Natural killer cell (primary cell): Measurements from ENCODE around the gene EFNB2. TPM values are rescaled to one million over a fixed set of nuclear protein-coding genes. Genes with fewer than 3 reads are reported as not detected.
A peak's percentile ranks its signal among the peaks of the same experiment; 100 is the strongest.

Experiments
- ATAC-seq, 3 donors: fragments of 150-1000 bp in 2 of 3; fragments of 200-7000 bp in 1 of 3; cut with Tn5 transposase; 1 replicate in 1 of 3; 2 replicates in 2 of 3; pipeline ENCODE4 v1.10.0; 2021; ENCODE audit warnings: mild to moderate bottlenecking in 2 of 3, moderate library complexity in 2 of 3
- DNase-seq, 2 donors: peaks; one replicate each; pipeline versions ENCODE4 v3.0.0 to v3.0.0-alpha.2; 2013 to 2021; ENCODE audit warnings: mixed read lengths in 1 of 2
- H3K27ac ChIP-seq: one replicate; pipeline ENCODE4 v1.5.1; 2013; ENCODE audit warnings: mild to moderate bottlenecking, low read length
- H3K27me3 ChIP-seq: one replicate; pipeline ENCODE4 v1.6.1; 2013; ENCODE audit warnings: low read length; ENCODE audit not compliant: control insufficient read depth, insufficient read depth
- H3K36me3 ChIP-seq: one replicate; pipeline ENCODE4 v1.6.1; 2013; ENCODE audit warnings: low read length; ENCODE audit not compliant: control insufficient read depth, insufficient read depth
- H3K4me1 ChIP-seq: one replicate; pipeline ENCODE4 v1.6.1; 2013; ENCODE audit warnings: low read length; ENCODE audit not compliant: control insufficient read depth, insufficient read depth
- H3K4me3 ChIP-seq: one replicate; pipeline ENCODE4 v1.5.1; 2013; ENCODE audit warnings: low read length
- H3K9me3 ChIP-seq: one replicate; pipeline ENCODE4 v1.6.1; 2013; ENCODE audit warnings: low read length; ENCODE audit not compliant: control insufficient read depth, insufficient read depth
- H3K27ac Mint-ChIP-seq, 2 donors: one replicate each; pipeline ENCODE4 v1.8.0; 2022; ENCODE audit warnings: mild to moderate bottlenecking in 2 of 2, mixed read lengths in 2 of 2, moderate library complexity in 1 of 2
- H3K27me3 Mint-ChIP-seq, 2 donors: one replicate each; pipeline ENCODE4 v1.8.0; 2022; ENCODE audit warnings: low read depth in 2 of 2, mixed read lengths in 2 of 2
- H3K36me3 Mint-ChIP-seq: one replicate; pipeline ENCODE4 v1.8.0; 2022; ENCODE audit warnings: mixed read lengths
- H3K4me1 Mint-ChIP-seq, 2 donors: one replicate each; pipeline ENCODE4 v1.8.0; 2022; ENCODE audit warnings: mixed read lengths in 2 of 2
- H3K4me3 Mint-ChIP-seq: one replicate; pipeline ENCODE4 v1.8.0; 2022; ENCODE audit warnings: mild to moderate bottlenecking, moderate library complexity, mixed read lengths
- H3K9me3 Mint-ChIP-seq, 2 donors: one replicate each; pipeline ENCODE4 v1.8.0; 2022; ENCODE audit warnings: mixed read lengths in 2 of 2
- WGBS: methylation state at CpG from one replicate; pipeline ENCODE4 v1.1.7; 2013; ENCODE audit warnings: missing lambda C conversion rate; ENCODE audit not compliant: insufficient coverage; 5-methylcytosine and 5-hydroxymethylcytosine counted together
- intact Hi-C: fragments of 100-400 bp; cut with micrococcal nuclease; formaldehyde crosslinking; loops from one replicate; pipeline ENCODE4 v1.14.2; 2022
- total RNA-seq, 4 donors: library from RNA; stranded (reverse); fragments of 120-200 nt in 1 of 4; gene quantifications; one replicate each; pipeline versions ENCODE4 v1.2.3 to v1.2.4, GENCODE V29; 2013 to 2022
- TF ChIP-seq, protein P1 (sequence below): fragments of 200-600 bp; IDR thresholded peaks from one replicate; pipeline ENCODE4 v1.8.0; 2022; ENCODE audit warnings: antibody characterized with exemption

Gene EFNB2
- under 1 TPM; 0.16 to 0.33 (median 0.33) TPM for total RNA-seq
- 0.34 TPM for total RNA-seq (2013)

DNA sequence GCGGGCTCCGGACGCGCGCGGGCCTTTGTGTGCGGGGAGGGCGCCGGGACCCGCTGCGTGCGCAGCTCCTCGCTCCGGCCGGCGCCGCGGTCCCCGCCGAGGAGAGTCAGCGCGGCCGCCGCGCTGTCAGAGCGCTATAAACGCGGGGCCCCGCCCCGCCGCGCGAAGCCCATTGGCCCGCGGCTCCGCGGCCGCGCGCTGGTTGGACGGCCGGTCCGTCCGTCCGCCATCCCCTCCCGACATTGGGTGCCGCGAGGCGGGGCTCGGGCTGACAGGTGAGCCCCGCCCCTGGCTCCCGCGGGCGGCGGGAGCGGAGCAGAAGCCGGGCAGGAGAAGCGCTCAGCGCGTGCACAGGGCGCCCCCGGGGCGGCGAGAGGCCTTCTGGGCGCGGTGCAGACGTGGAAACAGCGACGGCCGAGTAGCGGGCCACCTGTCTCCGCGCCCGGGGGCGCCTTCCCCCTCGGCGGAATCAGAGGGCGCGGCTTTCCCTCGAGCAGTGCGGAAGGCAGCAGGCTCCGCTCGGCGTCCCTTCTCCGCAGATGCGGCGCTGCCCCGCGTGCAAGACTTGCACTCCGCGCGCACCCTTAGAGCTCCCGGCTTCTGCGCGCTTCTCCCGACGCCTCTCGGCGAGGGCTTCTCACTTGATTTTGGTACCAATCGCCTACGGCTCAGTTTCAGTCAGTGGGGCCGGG lies at the start of gene EFNB2:
EFNB2 (minus strand) TSS at position 111 of the 692 bp plus-strand sequence. CDS start 698 bp downstream, outside the sequence.
- H3K27me3 ChIP-seq: peaks cover 27% of the 10 kb centered on the region
- H3K4me3 ChIP-seq: peak within 1 kb of the TSS; percentile 80
- H3K27ac ChIP-seq: no peak within 1 kb of the TSS
- H3K27me3 Mint-ChIP-seq: peaks cover 15 to 33% of the 10 kb centered on the region in 2 donors
- H3K36me3 Mint-ChIP-seq: no peaks in the 10 kb centered on the region
- H3K4me1 ChIP-seq: peaks cover 26% of the 10 kb centered on the region
- H3K4me3 Mint-ChIP-seq: peak within 1 kb of the TSS; percentile 99
- TF ChIP-seq, protein P1, sequence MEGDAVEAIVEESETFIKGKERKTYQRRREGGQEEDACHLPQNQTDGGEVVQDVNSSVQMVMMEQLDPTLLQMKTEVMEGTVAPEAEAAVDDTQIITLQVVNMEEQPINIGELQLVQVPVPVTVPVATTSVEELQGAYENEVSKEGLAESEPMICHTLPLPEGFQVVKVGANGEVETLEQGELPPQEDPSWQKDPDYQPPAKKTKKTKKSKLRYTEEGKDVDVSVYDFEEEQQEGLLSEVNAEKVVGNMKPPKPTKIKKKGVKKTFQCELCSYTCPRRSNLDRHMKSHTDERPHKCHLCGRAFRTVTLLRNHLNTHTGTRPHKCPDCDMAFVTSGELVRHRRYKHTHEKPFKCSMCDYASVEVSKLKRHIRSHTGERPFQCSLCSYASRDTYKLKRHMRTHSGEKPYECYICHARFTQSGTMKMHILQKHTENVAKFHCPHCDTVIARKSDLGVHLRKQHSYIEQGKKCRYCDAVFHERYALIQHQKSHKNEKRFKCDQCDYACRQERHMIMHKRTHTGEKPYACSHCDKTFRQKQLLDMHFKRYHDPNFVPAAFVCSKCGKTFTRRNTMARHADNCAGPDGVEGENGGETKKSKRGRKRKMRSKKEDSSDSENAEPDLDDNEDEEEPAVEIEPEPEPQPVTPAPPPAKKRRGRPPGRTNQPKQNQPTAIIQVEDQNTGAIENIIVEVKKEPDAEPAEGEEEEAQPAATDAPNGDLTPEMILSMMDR: no peak
- DNase-seq (peak; percentile 80 to 94), ATAC-seq (peak; percentile 87 to 93 (median 92))
- no peaks in the 10 kb centered on the region for H3K9me3 ChIP-seq
- H3K9me3 Mint-ChIP-seq: no peaks in the 10 kb centered on the region
- peaks cover 3% of the 10 kb centered on the region for H3K36me3 ChIP-seq
- intact Hi-C loops: loop anchor here (10.0 kb wide), 1 partner anchor 1961 kb away; no protein-coding TSS in a partner anchor
- peak within 1 kb of the TSS; percentile 72 to 83 for H3K27ac Mint-ChIP-seq
- peaks cover 17 to 18% of the 10 kb centered on the region in 2 donors for H3K4me1 Mint-ChIP-seq
- under 1% methylated on average over 102 of the region's 102 CpGs for WGBS

DNA sequence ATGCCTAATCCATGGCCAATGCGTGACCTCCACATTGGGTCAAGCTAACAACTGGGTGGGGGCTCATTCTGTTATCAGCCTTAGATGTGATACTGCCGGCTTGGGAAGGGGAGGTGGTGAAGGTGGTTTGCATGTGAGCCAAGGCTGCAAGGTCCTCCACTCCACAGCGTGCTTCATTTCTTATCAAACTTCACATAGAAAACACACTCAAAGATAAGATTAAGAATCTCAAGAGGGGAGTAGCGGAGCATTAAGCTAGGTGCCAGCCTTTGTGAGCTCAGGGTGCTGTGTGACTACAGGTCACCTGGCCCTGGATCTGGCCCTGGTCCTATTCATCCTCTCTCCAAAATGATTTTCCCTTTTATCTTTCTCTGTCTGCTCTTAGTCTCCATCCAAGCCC lies 45.8 kb upstream of the EFNB2 start:
- ATAC-seq: no peak
- Histone ChIP-seq H3K4me3 (no peak overlapping the region), H3K27ac (no peak overlapping the region), H3K4me1 (no peaks in the 10 kb centered on the region), H3K36me3 (no peaks in the 10 kb centered on the region), H3K9me3 (peaks cover 9% of the 10 kb centered on the region), H3K27me3 (no peaks in the 10 kb centered on the region)
- H3K4me1 Mint-ChIP-seq: no peaks in the 10 kb centered on the region
- intact Hi-C loops: no loop called here
- peaks cover 8 to 9% of the 10 kb centered on the region in 2 donors for H3K27me3 Mint-ChIP-seq
- H3K36me3 Mint-ChIP-seq: peaks cover 6% of the 10 kb centered on the region
- peaks cover 2 to 3% of the 10 kb centered on the region in 2 donors for H3K9me3 Mint-ChIP-seq
- DNase-seq: no peak
- TF ChIP-seq, protein P1: no peak
- H3K27ac Mint-ChIP-seq: no peak overlapping the region
- 98% methylated on average over 3 of the region's 4 CpGs for WGBS
- no peak overlapping the region for H3K4me3 Mint-ChIP-seq

DNA sequence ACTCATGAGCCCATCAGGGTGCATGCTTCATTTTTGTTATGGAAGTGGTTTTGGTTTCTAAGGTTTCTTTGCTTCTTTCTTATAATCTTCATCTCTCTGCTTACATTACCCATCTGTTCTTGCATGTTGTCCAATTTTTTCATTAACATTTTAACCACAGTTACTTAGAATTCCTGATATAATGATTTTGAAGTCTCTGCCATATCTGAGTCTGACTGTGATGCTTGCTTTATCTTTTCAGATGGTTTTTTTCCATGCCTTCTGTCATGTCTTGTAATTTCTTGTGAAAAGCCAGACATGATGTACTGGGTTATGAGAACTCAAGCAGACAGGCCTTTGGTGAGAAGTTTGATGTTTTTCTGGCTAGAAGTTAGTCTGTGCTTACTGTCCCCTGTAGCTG lies 40.4 kb upstream of the EFNB2 start:
- no peaks in the 10 kb centered on the region for H3K27me3 Mint-ChIP-seq

More for the DNA sequence above, 40.4 kb upstream of the EFNB2 start:
- no peak overlapping the region for H3K27ac Mint-ChIP-seq
- no peaks in the 10 kb centered on the region for H3K4me1 Mint-ChIP-seq
- H3K9me3 Mint-ChIP-seq: no peaks in the 10 kb centered on the region
- intact Hi-C loops: no loop called here
- no peak overlapping the region for H3K4me3 ChIP-seq
- H3K4me3 Mint-ChIP-seq: no peak overlapping the region
- DNase-seq (no peak), ATAC-seq (no peak)
- H3K36me3 Mint-ChIP-seq: no peaks in the 10 kb centered on the region
- H3K4me1 ChIP-seq: no peaks in the 10 kb centered on the region
- H3K9me3 ChIP-seq: no peaks in the 10 kb centered on the region
- H3K36me3 ChIP-seq: no peaks in the 10 kb centered on the region
- TF ChIP-seq, protein P1: no peak
- no peak overlapping the region for H3K27ac ChIP-seq
- H3K27me3 ChIP-seq: no peaks in the 10 kb centered on the region
